H7 (cell line): ENCODE data around the gene MGRN1. TPM values are rescaled to one million over a fixed set of nuclear protein-coding genes. Genes with fewer than 3 reads are reported as not detected.

Experiments
- DNase-seq: peaks from one replicate; pipeline ENCODE4 v3.0.0; 2012
- H3K27me3 ChIP-seq: 2 replicates; pipeline ENCODE4 v1.6.0; 2011; ENCODE audit warnings: mild to moderate bottlenecking, low read length; ENCODE audit not compliant: control insufficient read depth, insufficient read depth
- H3K36me3 ChIP-seq: replicated peaks from 2 replicates; pipeline ENCODE4 v1.5.1; 2011; ENCODE audit warnings: low read length; ENCODE audit not compliant: control insufficient read depth, insufficient read depth
- H3K4me3 ChIP-seq: 2 replicates; pipeline ENCODE4 v1.5.1; 2011; ENCODE audit warnings: low read depth, mild to moderate bottlenecking, control low read depth, low read length, moderate library complexity; ENCODE audit not compliant: insufficient read depth
- total RNA-seq: library from RNA; depleted of rRNA; stranded (reverse); fragments of >200 nt; shearing (Covaris generic); gene quantifications from 2 replicates; pipeline ENCODE4 v1.2.3, GENCODE V29; 2014; rRNA removed

Gene MGRN1
- 35.6 and 42.8 TPM in 2 replicates for total RNA-seq

GRCh38 chr16:4624015-4624826 is at the start of gene MGRN1:
TSS of gene MGRN1 (plus strand) at chr16:4624826. CDS start at chr16:4624961, 135 bp downstream.
- peaks cover 2% of the 10 kb centered on the region for H3K36me3 ChIP-seq
- peak within 1 kb of the TSS; percentile 90 for H3K4me3 ChIP-seq
- H3K27me3 ChIP-seq: no peaks in the 10 kb centered on the region
- peak; percentile 98 for DNase-seq

GRCh38 chr16:4574919-4575705 is 49.5 kb upstream of the MGRN1 start:
- H3K36me3 ChIP-seq: no peaks in the 10 kb centered on the region
- peak; percentile 81 for DNase-seq
- no peak overlapping the region for H3K4me3 ChIP-seq
- H3K27me3 ChIP-seq: no peaks in the 10 kb centered on the region

- no peak for DNase-seq
- H3K4me3 ChIP-seq: no peak overlapping the region
- H3K36me3 ChIP-seq: no peaks in the 10 kb centered on the region
- H3K27me3 ChIP-seq: no peaks in the 10 kb centered on the region
Measured at GRCh38 chr16:4576008-4576407, 48.6 kb upstream of the MGRN1 start.

- no peak overlapping the region for H3K4me3 ChIP-seq
- H3K27me3 ChIP-seq: no peaks in the 10 kb centered on the region
- peak; percentile 43 for DNase-seq
- no peaks in the 10 kb centered on the region for H3K36me3 ChIP-seq
Measured at GRCh38 chr16:4578961-4579530, 45.6 kb upstream of the MGRN1 start.

- H3K36me3 ChIP-seq: no peaks in the 10 kb centered on the region
- H3K27me3 ChIP-seq: no peaks in the 10 kb centered on the region
- no peak overlapping the region for H3K4me3 ChIP-seq
- DNase-seq: no peak
Measured at GRCh38 chr16:4580250-4580649, 44.4 kb upstream of the MGRN1 start.

GRCh38 chr16:4583906-4584305 is 40.7 kb upstream of the MGRN1 start:
- Histone ChIP-seq H3K27me3 (no peaks in the 10 kb centered on the region), H3K4me3 (no peak overlapping the region), H3K36me3 (no peaks in the 10 kb centered on the region)
- DNase-seq: no peak

GRCh38 chr16:4586291-4586690 is 38.3 kb upstream of the MGRN1 start:
- peak; percentile 13 for DNase-seq
- Histone ChIP-seq H3K36me3 (no peaks in the 10 kb centered on the region), H3K4me3 (no peak overlapping the region), H3K27me3 (no peaks in the 10 kb centered on the region)

GRCh38 chr16:4588386-4588785 is 36.2 kb upstream of the MGRN1 start:
- no peak for DNase-seq
- Histone ChIP-seq H3K27me3 (no peaks in the 10 kb centered on the region), H3K4me3 (no peak overlapping the region), H3K36me3 (no peaks in the 10 kb centered on the region)

- H3K4me3 ChIP-seq: no peak overlapping the region
Measured at GRCh38 chr16:4588961-4589360, 35.7 kb upstream of the MGRN1 start.

GRCh38 chr16:4591191-4591590 is 33.4 kb upstream of the MGRN1 start:
- H3K36me3 ChIP-seq: no peaks in the 10 kb centered on the region
- H3K27me3 ChIP-seq: no peaks in the 10 kb centered on the region
- peak; percentile 15 for DNase-seq
- H3K4me3 ChIP-seq: no peak overlapping the region

More at GRCh38 chr16:4588961-4589360, 35.7 kb upstream of the MGRN1 start:
- no peak for DNase-seq
- Histone ChIP-seq H3K27me3 (no peaks in the 10 kb centered on the region), H3K36me3 (no peaks in the 10 kb centered on the region)

- no peaks in the 10 kb centered on the region for H3K36me3 ChIP-seq
- no peak overlapping the region for H3K4me3 ChIP-seq
- H3K27me3 ChIP-seq: no peaks in the 10 kb centered on the region
- peak; percentile 69 for DNase-seq
Measured at GRCh38 chr16:4591706-4592470, 32.7 kb upstream of the MGRN1 start.

GRCh38 chr16:4593086-4593485 is 31.5 kb upstream of the MGRN1 start:
- DNase-seq: peak; percentile 92
- H3K36me3 ChIP-seq: no peaks in the 10 kb centered on the region
- no peaks in the 10 kb centered on the region for H3K27me3 ChIP-seq
- H3K4me3 ChIP-seq: no peak overlapping the region

- DNase-seq: peak; percentile 54
- Histone ChIP-seq H3K4me3 (no peak overlapping the region), H3K36me3 (no peaks in the 10 kb centered on the region), H3K27me3 (no peaks in the 10 kb centered on the region)
Measured at GRCh38 chr16:4594433-4595410, 29.9 kb upstream of the MGRN1 start.
